BLaER1 (cell line): ENCODE data around the gene SLC25A25.

Experiments used
- H3K27ac ChIP-seq: shearing (Covaris generic); formaldehyde crosslinking; 2 replicates; pipeline ENCODE4 v1.8.1; 2022
- H3K27me3 ChIP-seq: shearing (Covaris generic); formaldehyde crosslinking; 2 replicates; pipeline ENCODE4 v1.8.1; 2022
- H3K36me3 ChIP-seq: shearing (Covaris generic); formaldehyde crosslinking; 2 replicates; pipeline ENCODE4 v1.8.1; 2022
- H3K4me1 ChIP-seq: shearing (Covaris generic); formaldehyde crosslinking; 2 replicates; pipeline ENCODE4 v1.8.1; 2022
- H3K4me2 ChIP-seq: shearing (Covaris generic); formaldehyde crosslinking; 2 replicates; pipeline ENCODE4 v1.8.1; 2022
- H3K4me3 ChIP-seq: shearing (Covaris generic); formaldehyde crosslinking; 2 replicates; pipeline ENCODE4 v1.8.1; 2022
- H3K9ac ChIP-seq: shearing (Covaris generic); formaldehyde crosslinking; 2 replicates; pipeline ENCODE4 v1.8.1; 2022
- H3K9me3 ChIP-seq: shearing (Covaris generic); formaldehyde crosslinking; 2 replicates; pipeline ENCODE4 v1.8.1; 2022
- H4K20me1 ChIP-seq: shearing (Covaris generic); formaldehyde crosslinking; 2 replicates; pipeline ENCODE4 v1.8.1; 2022
- Cebpa-rat ChIP-seq: shearing (Covaris generic); IDR thresholded peaks from 2 replicates; pipeline ENCODE4 v1.8.1; 2022

The SLC25A25 gene

GRCh38 chr9:128145951-128146351 is 77.9 kb downstream of the SLC25A25 start:
- no peak overlapping the region for H3K27ac ChIP-seq
- H4K20me1 ChIP-seq, result no peaks in the 10 kb centered on the region
- peaks cover 32% of the 10 kb centered on the region for H3K4me1 ChIP-seq
- no peaks in the 10 kb centered on the region for H3K9me3 ChIP-seq
- H3K4me2 ChIP-seq, result peak overlapping the region; percentile 71
- H3K4me3 ChIP-seq, result no peak overlapping the region
- H3K9ac ChIP-seq, result no peak overlapping the region
- H3K27me3 ChIP-seq, result no peaks in the 10 kb centered on the region
- TF ChIP-seq Cebpa-rat, result no peak
- H3K36me3 ChIP-seq, result no peaks in the 10 kb centered on the region

DNA sequence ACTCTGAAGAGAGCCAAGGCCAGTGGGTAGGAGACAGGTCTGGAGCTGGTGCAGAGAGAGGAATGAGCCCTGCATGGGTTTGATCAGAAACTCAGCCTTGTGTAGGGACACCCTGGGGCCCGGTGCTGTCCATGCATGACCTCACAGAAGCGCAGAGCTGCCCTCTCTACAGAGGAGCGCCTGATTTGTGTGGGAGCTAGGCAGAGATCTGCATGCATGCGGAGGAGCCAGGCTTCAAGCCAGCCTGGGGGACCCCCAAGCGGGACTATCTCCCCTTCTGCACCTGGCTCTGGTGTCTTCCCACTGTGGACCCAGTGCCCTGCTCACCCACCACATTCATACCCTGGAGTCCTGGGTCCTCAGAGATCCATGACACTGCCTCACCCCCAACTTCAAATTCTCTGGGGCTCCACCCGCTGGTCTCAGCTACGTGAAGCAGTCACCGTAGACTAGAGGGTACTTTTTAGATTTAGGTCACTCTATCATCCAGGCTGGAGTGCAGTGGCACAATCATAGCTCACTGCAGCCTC is 78.6 kb downstream of the SLC25A25 start:
- no peak for TF ChIP-seq Cebpa-rat
- H3K27ac ChIP-seq, result no peak overlapping the region
- no peak overlapping the region for H3K9ac ChIP-seq
- no peaks in the 10 kb centered on the region for H3K9me3 ChIP-seq
- H3K4me1 ChIP-seq, result peaks cover 32% of the 10 kb centered on the region
- no peak overlapping the region for H3K4me3 ChIP-seq
- no peaks in the 10 kb centered on the region for H3K27me3 ChIP-seq
- H3K36me3 ChIP-seq, result no peaks in the 10 kb centered on the region
- H3K4me2 ChIP-seq, result peak overlapping the region; percentile 71
- H4K20me1 ChIP-seq, result no peaks in the 10 kb centered on the region

- no peak overlapping the region for H3K4me2 ChIP-seq
- H3K27me3 ChIP-seq, result no peaks in the 10 kb centered on the region
- no peaks in the 10 kb centered on the region for H3K9me3 ChIP-seq
- H3K4me3 ChIP-seq, result no peak overlapping the region
- H4K20me1 ChIP-seq, result no peaks in the 10 kb centered on the region
- no peak for TF ChIP-seq Cebpa-rat
- H3K36me3 ChIP-seq, result no peaks in the 10 kb centered on the region
- H3K9ac ChIP-seq, result no peak overlapping the region
- peaks cover 24% of the 10 kb centered on the region for H3K4me1 ChIP-seq
- H3K27ac ChIP-seq, result no peak overlapping the region
Measured at GRCh38 chr9:128148509-128149000, 80.5 kb downstream of the SLC25A25 start.

- no peaks in the 10 kb centered on the region for H3K36me3 ChIP-seq
- no peaks in the 10 kb centered on the region for H4K20me1 ChIP-seq
- H3K4me2 ChIP-seq, result no peak within 1 kb of the TSS
- H3K9ac ChIP-seq, result no peak within 1 kb of the TSS
- H3K27me3 ChIP-seq, result no peaks in the 10 kb centered on the region
- peaks cover 24% of the 10 kb centered on the region for H3K4me1 ChIP-seq
- no peaks in the 10 kb centered on the region for H3K9me3 ChIP-seq
- H3K27ac ChIP-seq, result no peak within 1 kb of the TSS
- no peak within 1 kb of the TSS for H3K4me3 ChIP-seq
- no peak for TF ChIP-seq Cebpa-rat
Measured at GRCh38 chr9:128149001-128149701, 81.1 kb downstream of the SLC25A25 start, which contains the start of gene LCN2. Gene LCN2, plus strand, starts transcription at chr9:128149453. Its CDS starts 73 bp downstream, at chr9:128149526.

- Histone ChIP-seq H3K4me1 (peaks cover 20% of the 10 kb centered on the region), H3K9ac (no peak overlapping the region), H3K27ac (no peak overlapping the region), H3K4me2 (no peak overlapping the region), H3K9me3 (no peaks in the 10 kb centered on the region), H3K36me3 (no peaks in the 10 kb centered on the region), H4K20me1 (no peaks in the 10 kb centered on the region), H3K27me3 (no peaks in the 10 kb centered on the region), H3K4me3 (no peak overlapping the region)
- TF ChIP-seq Cebpa-rat, result no peak
Measured at GRCh38 chr9:128149951-128150593, 82.0 kb downstream of the SLC25A25 start.

DNA sequence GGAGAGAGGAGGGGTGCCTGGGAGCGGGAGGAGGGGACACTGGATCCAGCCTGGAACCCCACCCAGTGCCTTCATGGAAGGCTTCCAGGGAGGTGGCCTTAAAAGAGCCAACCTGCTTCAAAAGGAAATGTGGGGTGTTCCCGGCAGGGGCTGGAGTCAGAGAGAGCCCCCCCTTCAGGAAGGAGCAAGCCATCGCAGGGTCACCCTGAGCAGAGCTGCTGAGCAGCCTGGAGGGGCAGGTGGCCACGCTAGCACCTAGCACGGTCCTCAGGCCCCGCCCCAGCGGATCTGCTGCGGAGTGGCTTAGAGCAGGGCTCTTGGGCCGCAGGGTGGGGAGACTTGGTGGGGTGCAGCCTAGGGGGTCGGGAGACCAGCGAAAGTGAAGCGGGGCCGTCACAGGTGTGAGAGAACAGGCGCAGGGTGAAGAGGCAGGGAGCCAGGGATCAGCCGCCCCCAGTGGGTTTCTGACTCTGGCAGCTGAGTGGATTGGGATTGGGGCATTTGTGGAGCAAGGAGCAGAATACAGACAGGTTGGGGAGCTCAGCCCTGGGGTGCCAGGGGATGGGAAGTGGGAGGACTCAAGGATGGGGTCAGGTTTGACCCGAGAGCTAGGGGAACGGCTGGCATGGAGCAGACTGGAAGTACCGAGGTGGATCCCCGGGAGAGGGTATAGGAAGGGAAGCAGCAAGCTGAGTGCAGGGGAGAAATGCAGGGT is 82.7 kb downstream of the SLC25A25 start:
- Histone ChIP-seq H3K4me1 (peaks cover 14% of the 10 kb centered on the region), H3K36me3 (no peaks in the 10 kb centered on the region), H3K9me3 (no peaks in the 10 kb centered on the region), H3K27me3 (no peaks in the 10 kb centered on the region), H3K4me3 (no peak overlapping the region), H4K20me1 (no peaks in the 10 kb centered on the region), H3K9ac (no peak overlapping the region), H3K4me2 (no peak overlapping the region), H3K27ac (no peak overlapping the region)
- no peak for TF ChIP-seq Cebpa-rat

DNA sequence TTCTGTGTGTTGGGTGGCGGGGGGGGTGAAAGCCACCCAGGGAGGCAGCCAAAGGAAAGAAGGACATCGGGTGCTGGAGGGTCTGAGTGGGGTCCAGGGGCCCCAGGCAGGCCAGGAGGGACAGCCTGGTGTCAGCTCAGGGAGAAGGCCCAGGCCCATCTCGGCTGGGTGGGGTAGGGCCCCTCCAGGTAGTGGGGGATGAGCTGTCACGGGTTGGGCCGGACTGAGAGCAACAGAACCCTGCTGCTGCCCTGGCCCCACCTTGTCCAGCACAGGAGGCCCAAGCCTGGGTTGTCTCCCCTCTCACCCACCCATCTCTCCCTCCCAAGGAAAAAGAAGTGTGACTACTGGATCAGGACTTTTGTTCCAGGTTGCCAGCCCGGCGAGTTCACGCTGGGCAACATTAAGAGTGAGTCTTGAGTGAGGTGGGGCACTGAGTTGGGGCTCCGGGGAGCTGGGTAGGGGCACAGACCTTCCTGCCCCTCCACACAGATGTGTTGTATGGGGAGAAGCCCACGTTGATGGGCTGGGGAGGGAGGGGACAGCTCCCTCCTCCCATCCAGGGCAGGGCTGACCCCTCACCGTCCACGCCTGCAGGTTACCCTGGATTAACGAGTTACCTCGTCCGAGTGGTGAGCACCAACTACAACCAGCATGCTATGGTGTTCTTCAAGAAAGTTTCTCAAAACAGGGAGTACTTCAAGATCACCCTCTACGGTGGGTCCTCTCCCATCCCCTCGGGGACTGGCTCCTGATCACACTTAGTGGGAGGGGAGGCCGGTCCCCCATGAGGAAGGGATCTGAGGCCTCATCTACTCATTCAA is 83.5 kb downstream of the SLC25A25 start:
- H3K9ac ChIP-seq, result no peak overlapping the region
- no peaks in the 10 kb centered on the region for H3K9me3 ChIP-seq
- peaks cover 6% of the 10 kb centered on the region for H3K4me1 ChIP-seq
- no peak overlapping the region for H3K4me2 ChIP-seq
- no peaks in the 10 kb centered on the region for H3K36me3 ChIP-seq
- H4K20me1 ChIP-seq, result no peaks in the 10 kb centered on the region
- no peak overlapping the region for H3K27ac ChIP-seq
- TF ChIP-seq Cebpa-rat, result no peak
- no peak overlapping the region for H3K4me3 ChIP-seq
- no peaks in the 10 kb centered on the region for H3K27me3 ChIP-seq

DNA sequence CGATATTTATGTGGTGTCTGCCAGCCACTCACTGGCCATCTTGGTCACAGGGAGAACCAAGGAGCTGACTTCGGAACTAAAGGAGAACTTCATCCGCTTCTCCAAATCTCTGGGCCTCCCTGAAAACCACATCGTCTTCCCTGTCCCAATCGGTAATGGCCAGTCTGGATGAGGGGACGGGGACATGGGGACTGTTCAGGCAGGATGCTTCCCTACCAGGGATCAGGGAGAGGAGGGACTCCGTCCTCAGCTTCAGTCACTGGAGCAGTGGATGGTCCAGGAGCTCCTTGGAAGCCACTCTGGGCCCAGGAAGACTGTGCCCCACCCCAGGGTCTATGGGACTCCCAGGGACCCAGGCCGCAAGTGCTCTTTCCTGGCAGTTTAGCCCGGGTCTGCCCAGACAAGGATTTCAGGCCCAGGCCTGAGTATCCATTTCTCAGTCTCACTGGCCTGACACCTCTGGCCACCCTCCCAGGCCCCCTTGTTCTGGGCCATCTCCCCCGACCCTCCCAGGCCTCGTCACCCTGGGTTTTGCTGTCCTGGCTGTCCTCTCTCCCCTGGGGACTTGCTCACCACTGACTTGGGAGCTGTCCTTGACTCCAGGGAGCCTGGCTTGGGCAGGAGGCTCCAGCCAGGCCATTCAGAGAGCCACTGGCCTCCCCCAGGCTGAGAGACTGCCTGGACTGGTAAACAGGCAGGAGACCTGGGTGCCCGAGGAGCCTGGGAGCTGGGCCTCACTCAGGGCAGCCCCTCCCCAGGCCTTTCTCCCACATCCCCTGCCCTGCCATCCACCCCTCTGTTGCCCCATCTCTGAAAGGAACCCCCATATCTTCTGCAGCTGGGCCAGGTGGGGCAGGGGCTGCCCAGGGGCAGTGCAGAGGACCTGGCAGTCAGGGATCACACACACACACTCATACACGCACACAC is 84.4 kb downstream of the SLC25A25 start:
- no peak for TF ChIP-seq Cebpa-rat
- Histone ChIP-seq H3K4me3 (no peak overlapping the region), H3K9me3 (no peaks in the 10 kb centered on the region), H3K4me1 (no peaks in the 10 kb centered on the region), H4K20me1 (no peaks in the 10 kb centered on the region), H3K9ac (no peak overlapping the region), H3K27ac (no peak overlapping the region), H3K27me3 (no peaks in the 10 kb centered on the region), H3K36me3 (no peaks in the 10 kb centered on the region), H3K4me2 (no peak overlapping the region)
